Lower leg skin (tissue), 3 donors: Measurements from ENCODE around the gene JKAMP.

Experiments used
- POLR2A ChIP-seq, 2 donors: fragments of 450-650 bp; IDR thresholded peaks; one replicate each; pipeline ENCODE4 v1.6.1; 2016 to 2017; ENCODE audit warnings: antibody characterized with exemption in 2 of 2, mild to moderate bottlenecking in 1 of 2, moderate library complexity in 1 of 2
- TF ChIP-seq, protein P1 (sequence below), 3 donors: fragments of 450-650 bp; IDR thresholded peaks; one replicate each; pipeline ENCODE4 v1.5.1; 2016; ENCODE audit warnings: antibody characterized with exemption in 3 of 3, mild to moderate bottlenecking in 3 of 3, moderate library complexity in 2 of 3

GRCh38 chr14:59509101-59509500 is 24.8 kb downstream of the JKAMP start:
- TF ChIP-seq, protein P1, sequence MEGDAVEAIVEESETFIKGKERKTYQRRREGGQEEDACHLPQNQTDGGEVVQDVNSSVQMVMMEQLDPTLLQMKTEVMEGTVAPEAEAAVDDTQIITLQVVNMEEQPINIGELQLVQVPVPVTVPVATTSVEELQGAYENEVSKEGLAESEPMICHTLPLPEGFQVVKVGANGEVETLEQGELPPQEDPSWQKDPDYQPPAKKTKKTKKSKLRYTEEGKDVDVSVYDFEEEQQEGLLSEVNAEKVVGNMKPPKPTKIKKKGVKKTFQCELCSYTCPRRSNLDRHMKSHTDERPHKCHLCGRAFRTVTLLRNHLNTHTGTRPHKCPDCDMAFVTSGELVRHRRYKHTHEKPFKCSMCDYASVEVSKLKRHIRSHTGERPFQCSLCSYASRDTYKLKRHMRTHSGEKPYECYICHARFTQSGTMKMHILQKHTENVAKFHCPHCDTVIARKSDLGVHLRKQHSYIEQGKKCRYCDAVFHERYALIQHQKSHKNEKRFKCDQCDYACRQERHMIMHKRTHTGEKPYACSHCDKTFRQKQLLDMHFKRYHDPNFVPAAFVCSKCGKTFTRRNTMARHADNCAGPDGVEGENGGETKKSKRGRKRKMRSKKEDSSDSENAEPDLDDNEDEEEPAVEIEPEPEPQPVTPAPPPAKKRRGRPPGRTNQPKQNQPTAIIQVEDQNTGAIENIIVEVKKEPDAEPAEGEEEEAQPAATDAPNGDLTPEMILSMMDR (IDR thresholded peaks at IDR 0.05) = no peak
- no peak for TF ChIP-seq POLR2A (IDR thresholded peaks at IDR 0.05)
